ENCODE measurements around the gene TGFBR3. TPM values are rescaled to one million over a fixed set of nuclear protein-coding genes. Genes with fewer than 3 reads are reported as not detected.

TGFBR3 gene
- total RNA-seq, 2 experiments from 2014 or later = 31.5 to 36.6 TPM

GRCh38 chr1:91796390-91796654, 89.6 kb downstream of the TGFBR3 start:
- ATAC-seq (ENCODE audit: poor library complexity) (no peak), DNase-seq (no peak)
- Mint-ChIP-seq H3K36me3 (ENCODE audit: low read depth) (peaks cover 14% of the 10 kb centered on the region), H3K27me3 (no peaks in the 10 kb centered on the region), H3K4me1 (ENCODE audit: low read depth) (peaks cover 17% of the 10 kb centered on the region), H3K9me3 (no peaks in the 10 kb centered on the region), H3K27ac (no peak overlapping the region), H3K4me3 (no peak overlapping the region)
- Histone ChIP-seq H3K36me3 (ENCODE audit: insufficient read depth, low read length) (peaks cover 11% of the 10 kb centered on the region), H3K4me1 (ENCODE audit: insufficient read depth, low read length) (peaks cover 18% of the 10 kb centered on the region), H3K27ac (ENCODE audit: low read depth in 1 of 2, low read length in 2 of 2) (no peak overlapping the region), H3K9me3 (ENCODE audit: control insufficient read depth in 1 of 2, insufficient read depth in 1 of 2, low read length in 2 of 2) (no peaks in the 10 kb centered on the region), H3K4me3 (ENCODE audit: low read length) (no peak overlapping the region), H3K27me3 (ENCODE audit: control insufficient read depth in 1 of 2, insufficient read depth in 2 of 2, low read length in 2 of 2) (no peaks in the 10 kb centered on the region)
- intact Hi-C loops (cut with DNase I, micrococcal nuclease) = no loop called here
- ChIA-PET CTCF (no interaction called here), POLR2A (interaction anchor here (1.0 kb wide), 1 partner anchor 8 kb away, joined by 4 read pairs; no protein-coding TSS in a partner anchor)
- TF ChIP-seq, protein P1, sequence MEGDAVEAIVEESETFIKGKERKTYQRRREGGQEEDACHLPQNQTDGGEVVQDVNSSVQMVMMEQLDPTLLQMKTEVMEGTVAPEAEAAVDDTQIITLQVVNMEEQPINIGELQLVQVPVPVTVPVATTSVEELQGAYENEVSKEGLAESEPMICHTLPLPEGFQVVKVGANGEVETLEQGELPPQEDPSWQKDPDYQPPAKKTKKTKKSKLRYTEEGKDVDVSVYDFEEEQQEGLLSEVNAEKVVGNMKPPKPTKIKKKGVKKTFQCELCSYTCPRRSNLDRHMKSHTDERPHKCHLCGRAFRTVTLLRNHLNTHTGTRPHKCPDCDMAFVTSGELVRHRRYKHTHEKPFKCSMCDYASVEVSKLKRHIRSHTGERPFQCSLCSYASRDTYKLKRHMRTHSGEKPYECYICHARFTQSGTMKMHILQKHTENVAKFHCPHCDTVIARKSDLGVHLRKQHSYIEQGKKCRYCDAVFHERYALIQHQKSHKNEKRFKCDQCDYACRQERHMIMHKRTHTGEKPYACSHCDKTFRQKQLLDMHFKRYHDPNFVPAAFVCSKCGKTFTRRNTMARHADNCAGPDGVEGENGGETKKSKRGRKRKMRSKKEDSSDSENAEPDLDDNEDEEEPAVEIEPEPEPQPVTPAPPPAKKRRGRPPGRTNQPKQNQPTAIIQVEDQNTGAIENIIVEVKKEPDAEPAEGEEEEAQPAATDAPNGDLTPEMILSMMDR (IDR thresholded peaks at IDR 0.05) = no peak

GRCh38 chr1:91795591-91796389, 90.2 kb downstream of the TGFBR3 start:
- intact Hi-C loops (cut with DNase I, micrococcal nuclease) = no loop called here
- H3K4me3 Mint-ChIP-seq = no peak overlapping the region
- TF ChIP-seq, protein P1 (IDR thresholded peaks at IDR 0.05) = no peak
- peaks cover 11% of the 10 kb centered on the region for H3K36me3 ChIP-seq (ENCODE audit: insufficient read depth, low read length)
- no peak overlapping the region for H3K27ac Mint-ChIP-seq
- peaks cover 22% of the 10 kb centered on the region for H3K4me1 Mint-ChIP-seq (ENCODE audit: low read depth)
- no peaks in the 10 kb centered on the region for H3K27me3 Mint-ChIP-seq
- H3K9me3 ChIP-seq (ENCODE audit: control insufficient read depth in 1 of 2, insufficient read depth in 1 of 2, low read length in 2 of 2) = no peaks in the 10 kb centered on the region
- peaks cover 21% of the 10 kb centered on the region for H3K4me1 ChIP-seq (ENCODE audit: insufficient read depth, low read length)
- POLR2A ChIA-PET = interaction anchor here (1.0 kb wide), 1 partner anchor 9 kb away, joined by 4 read pairs; no protein-coding TSS in a partner anchor
- peaks cover 14% of the 10 kb centered on the region for H3K36me3 Mint-ChIP-seq (ENCODE audit: low read depth)
- DNase-seq = no peak
- no peaks in the 10 kb centered on the region for H3K9me3 Mint-ChIP-seq
- ATAC-seq (ENCODE audit: poor library complexity) = no peak
- H3K4me3 ChIP-seq (ENCODE audit: low read length) = no peak overlapping the region
- no peak overlapping the region for H3K27ac ChIP-seq (ENCODE audit: low read depth in 1 of 2, low read length in 2 of 2)
- no peaks in the 10 kb centered on the region for H3K27me3 ChIP-seq (ENCODE audit: control insufficient read depth in 1 of 2, insufficient read depth in 2 of 2, low read length in 2 of 2)
- CTCF ChIA-PET = no interaction called here

GRCh38 chr1:91793877-91794276, 92.1 kb downstream of the TGFBR3 start:
- CTCF ChIA-PET = interaction anchor here (1.5 kb wide), 1 partner anchor 242 kb away, joined by 3 read pairs; no protein-coding TSS in a partner anchor
- no peaks in the 10 kb centered on the region for H3K27me3 ChIP-seq (ENCODE audit: control insufficient read depth in 1 of 2, insufficient read depth in 2 of 2, low read length in 2 of 2)
- peaks cover 16% of the 10 kb centered on the region for H3K4me1 ChIP-seq (ENCODE audit: insufficient read depth, low read length)
- no peak overlapping the region for H3K4me3 Mint-ChIP-seq
- H3K36me3 ChIP-seq (ENCODE audit: insufficient read depth, low read length) = peaks cover 11% of the 10 kb centered on the region
- TF ChIP-seq, protein P1 (IDR thresholded peaks at IDR 0.05) = no peak
- H3K27ac Mint-ChIP-seq = no peak overlapping the region
- no peak for DNase-seq
- no peaks in the 10 kb centered on the region for H3K9me3 Mint-ChIP-seq
- peaks cover 14% of the 10 kb centered on the region for H3K36me3 Mint-ChIP-seq (ENCODE audit: low read depth)
- no peak overlapping the region for H3K4me3 ChIP-seq (ENCODE audit: low read length)
- no peaks in the 10 kb centered on the region for H3K27me3 Mint-ChIP-seq
- POLR2A ChIA-PET = no interaction called here
- no peak for ATAC-seq (ENCODE audit: poor library complexity)
- intact Hi-C loops (cut with DNase I, micrococcal nuclease) = no loop called here
- no peak overlapping the region for H3K27ac ChIP-seq (ENCODE audit: low read depth in 1 of 2, low read length in 2 of 2)
- H3K4me1 Mint-ChIP-seq (ENCODE audit: low read depth) = peaks cover 36% of the 10 kb centered on the region
- no peaks in the 10 kb centered on the region for H3K9me3 ChIP-seq (ENCODE audit: control insufficient read depth in 1 of 2, insufficient read depth in 1 of 2, low read length in 2 of 2)
